ENCODE data around the gene CDCA8. TPM values are rescaled to one million over a fixed set of nuclear protein-coding genes. Genes with fewer than 3 reads are reported as not detected.

CDCA8 gene
- total RNA-seq, 1 experiment from 2014 or later: 48.5 TPM

- H3K27me3 ChIP-seq (ENCODE audit: insufficient read depth, low read length): no peaks in the 10 kb centered on the region
- no CpG with 5 or more reads among the region's 4 CpGs for WGBS (ENCODE audit: extremely low coverage, insufficient read length, low lambda C conversion rate)
- TF ChIP-seq CTCF (conservative IDR thresholded peaks at IDR 0.05): no peak
- H3K18ac ChIP-seq (ENCODE audit: insufficient read length, low read depth, low read length): no peak overlapping the region
- no peaks in the 10 kb centered on the region for H3K79me2 ChIP-seq (ENCODE audit: insufficient read depth, low read length)
- no peak overlapping the region for H4K91ac ChIP-seq (ENCODE audit: insufficient read length, low read depth, low read length)
- H3K4me2 ChIP-seq (ENCODE audit: insufficient read depth, insufficient read length, low read length): no peak overlapping the region
- H3T11ph ChIP-seq (ENCODE audit: low read length): no peak overlapping the region
- Mint-ChIP-seq H3K36me3 (ENCODE audit: insufficient read depth in 1 of 3, low read depth in 3 of 3) (no peaks in the 10 kb centered on the region; a peak in 1 of 7 replicates), H3K27ac (no peak overlapping the region), H3K27me3 (ENCODE audit: low read depth) (peaks cover 32% of the 10 kb centered on the region), H3K9me3 (no peaks in the 10 kb centered on the region), H3K4me3 (no peak overlapping the region), H3K4me1 (peaks cover 7 to 11% of the 10 kb centered on the region in 2 experiments; a peak in 3 of 4 replicates)
- no peak overlapping the region for H2AK5ac ChIP-seq (ENCODE audit: insufficient read length, low read length)
- H4K5ac ChIP-seq (ENCODE audit: insufficient read length, low read depth, low read length): no peak overlapping the region
- H3K9me3 ChIP-seq (ENCODE audit: control insufficient read depth, low read depth, low read length): no peaks in the 10 kb centered on the region
- no peak overlapping the region for H3K4ac ChIP-seq (ENCODE audit: low read depth, low read length)
- H2BK5ac ChIP-seq (ENCODE audit: insufficient read length, low read length): no peak overlapping the region
- DNase-seq: no peak
- H2BK15ac ChIP-seq (ENCODE audit: low read depth, low read length): no peak overlapping the region
- no peak overlapping the region for H2BK20ac ChIP-seq (ENCODE audit: low read depth, low read length, poor library complexity, severe bottlenecking)
- H3K56ac ChIP-seq (ENCODE audit: insufficient read length, low read depth, low read length): no peak overlapping the region
- no peak overlapping the region for H2BK12ac ChIP-seq (ENCODE audit: insufficient read length, low read depth, low read length)
- no peak overlapping the region for H2AFZ ChIP-seq (ENCODE audit: low read length)
- no peak overlapping the region for H3K9ac ChIP-seq (ENCODE audit: extremely low read depth, insufficient read length, low read length)
- H4K20me1 ChIP-seq (ENCODE audit: control insufficient read depth, insufficient read depth, insufficient read length): no peaks in the 10 kb centered on the region
- no peaks in the 10 kb centered on the region for H3K23me2 ChIP-seq (ENCODE audit: insufficient read length, low read depth, low read length, poor library complexity, severe bottlenecking)
- no peaks in the 10 kb centered on the region for H3K4me1 ChIP-seq (ENCODE audit: insufficient read depth, low read length)
- H3K14ac ChIP-seq (ENCODE audit: insufficient read depth, low read length): no peak overlapping the region
- H2BK120ac ChIP-seq (ENCODE audit: low read depth, low read length, poor library complexity, severe bottlenecking): no peak overlapping the region
- H3K27ac ChIP-seq (ENCODE audit: insufficient read length, low read depth, low read length): no peak overlapping the region
- H3K79me1 ChIP-seq (ENCODE audit: insufficient read depth, low read depth, low read length, poor library complexity, severe bottlenecking): no peaks in the 10 kb centered on the region
- H3K23ac ChIP-seq (ENCODE audit: insufficient read length, low read depth, low read length): no peak overlapping the region
- no peak overlapping the region for H4K8ac ChIP-seq (replicated peaks; ENCODE audit: insufficient read length, low read depth, low read length)
Measured at GRCh38 chr1:37728416-37728815, 36.1 kb downstream of the CDCA8 start.
